IMR-90 (cell line): ENCODE data around the gene PRAMEF17. TPM values are rescaled to one million over a fixed set of nuclear protein-coding genes. Genes with fewer than 3 reads are reported as not detected.
"Not testable (repeated sequence)": the region's sequence is repeated elsewhere in the genome, so short reads cannot be mapped to it uniquely, and the experiment has no call there.

Experiments used
- ATAC-seq: fragments of 200-7000 bp; cut with Tn5 transposase; 2 replicates; pipeline ENCODE4 v1.9.1; 2020; ENCODE audit warnings: low read depth, mild to moderate bottlenecking, moderate library complexity
- BruUV-seq: library from RNA; stranded (reverse); fragments of 400-500 nt; replicated peaks from 2 replicates; lab custom pipeline; 2021; lab: Mats Ljungman, UMichigan
- CTCF ChIA-PET: fragments of 300-600 bp; formaldehyde crosslinking; extraction: SDS; loops from one replicate; lab custom pipeline; 2021; ENCODE audit warnings: antibody characterized with exemption; lab: Yijun Ruan, JAX
- POLR2A ChIA-PET: fragments of 300-600 bp; sonication (Branson Sonifier 250); formaldehyde crosslinking; loops from one replicate; lab custom pipeline; 2022; ENCODE audit warnings: antibody characterized with exemption; ENCODE audit not compliant: unreplicated experiment; lab: Charles Lee
- DNase-seq: peaks from one replicate; pipeline ENCODE4 v3.0.0; 2013
- H2AFZ ChIP-seq: replicated peaks from 2 replicates; pipeline ENCODE3; 2013; ENCODE audit warnings: low read length, mild to moderate bottlenecking; ENCODE audit not compliant: poor library complexity
- H2AK5ac ChIP-seq: 2 replicates; pipeline ENCODE4 v1.6.1; 2013; ENCODE audit warnings: low read depth, low read length, inconsistent platforms
- H2AK9ac ChIP-seq: replicated peaks from 2 replicates; pipeline ENCODE3; 2013; ENCODE audit warnings: mild to moderate bottlenecking, low read depth, low read length, moderate library complexity; ENCODE audit not compliant: poor library complexity
- H2BK120ac ChIP-seq: 2 replicates; pipeline ENCODE4 v1.6.1; 2013; ENCODE audit warnings: low read depth, low read length, inconsistent platforms
- H2BK15ac ChIP-seq: 3 replicates; pipeline ENCODE4 v1.6.1; 2013; ENCODE audit warnings: low read depth, low read length, inconsistent platforms
- H2BK20ac ChIP-seq: 2 replicates; pipeline ENCODE4 v1.6.1; 2013; ENCODE audit warnings: low read depth, mild to moderate bottlenecking, inconsistent platforms, low read length, moderate library complexity
- H2BK5ac ChIP-seq: 2 replicates; pipeline ENCODE4 v1.6.1; 2013; ENCODE audit warnings: mild to moderate bottlenecking, low read depth, low read length, inconsistent platforms; ENCODE audit not compliant: poor library complexity, severe bottlenecking
- H3K14ac ChIP-seq: replicated peaks from 2 replicates; pipeline ENCODE4 v1.6.1; 2013; ENCODE audit warnings: low read depth, low read length, inconsistent platforms
- H3K18ac ChIP-seq: 2 replicates; pipeline ENCODE4 v1.6.1; 2013; ENCODE audit warnings: low read depth, low read length, control low read depth
- H3K23ac ChIP-seq: 2 replicates; pipeline ENCODE4 v1.6.1; 2013; ENCODE audit warnings: low read depth, low read length, inconsistent platforms
- H3K27ac ChIP-seq: 2 replicates; pipeline ENCODE4 v1.5.1; 2013; ENCODE audit warnings: mild to moderate bottlenecking, control low read depth, low read length; ENCODE audit not compliant: insufficient read depth
- H3K27me3 ChIP-seq: 2 replicates; pipeline ENCODE4 v1.6.1; 2013; ENCODE audit warnings: low read length; ENCODE audit not compliant: control insufficient read depth, insufficient read depth
- H3K36me3 ChIP-seq: 2 replicates; pipeline ENCODE4 v1.6.1; 2013; ENCODE audit warnings: low read length, mixed read lengths; ENCODE audit not compliant: control insufficient read depth, insufficient read depth
- H3K4ac ChIP-seq: 2 replicates; pipeline ENCODE4 v1.6.1; 2013; ENCODE audit warnings: low read depth, low read length, inconsistent platforms
- H3K4me1 ChIP-seq: 2 replicates; pipeline ENCODE4 v1.6.1; 2013; ENCODE audit warnings: low read length, mixed read lengths; ENCODE audit not compliant: control insufficient read depth, insufficient read depth
- H3K4me2 ChIP-seq: 2 replicates; pipeline ENCODE4 v1.6.1; 2013; ENCODE audit warnings: low read depth, mild to moderate bottlenecking, control low read depth, low read length, moderate library complexity
- H3K4me3 ChIP-seq: 2 replicates; pipeline ENCODE4 v1.5.1; 2013; ENCODE audit warnings: low read depth, mild to moderate bottlenecking, control low read depth, low read length, moderate library complexity; ENCODE audit not compliant: insufficient read depth
- H3K56ac ChIP-seq: 2 replicates; pipeline ENCODE4 v1.6.1; 2013; ENCODE audit warnings: low read length, inconsistent platforms; ENCODE audit not compliant: insufficient read depth; ENCODE audit errors: extremely low read depth
- H3K79me1 ChIP-seq, 2 experiments: 2 replicates each; pipeline ENCODE4 v1.6.1; 2013; ENCODE audit warnings: low read length in 2 of 2, inconsistent platforms in 1 of 2, low read depth in 1 of 2
- H3K9ac ChIP-seq: 2 replicates; pipeline ENCODE4 v1.6.1; 2013; ENCODE audit warnings: low read depth, low read length, control low read depth
- H3K9me1 ChIP-seq: 2 replicates; pipeline ENCODE4 v1.6.1; 2013; ENCODE audit warnings: low read length, inconsistent platforms; ENCODE audit not compliant: insufficient read depth
- H3K9me3 ChIP-seq: 2 replicates; pipeline ENCODE4 v1.6.1; 2013; ENCODE audit warnings: low read length; ENCODE audit not compliant: control insufficient read depth, insufficient read depth
- H4K20me1 ChIP-seq: 2 replicates; pipeline ENCODE4 v1.6.1; 2013; ENCODE audit warnings: low read length, inconsistent platforms; ENCODE audit not compliant: insufficient read depth
- H4K5ac ChIP-seq: 2 replicates; pipeline ENCODE4 v1.6.1; 2013; ENCODE audit warnings: mild to moderate bottlenecking, low read depth, low read length, control low read depth
- H4K8ac ChIP-seq, 2 experiments: 2 replicates each; pipeline ENCODE4 v1.6.1; 2013; ENCODE audit warnings: low read depth in 2 of 2, low read length in 2 of 2, control low read depth in 1 of 2, inconsistent platforms in 1 of 2
- H4K91ac ChIP-seq: 2 replicates; pipeline ENCODE4 v1.6.1; 2013; ENCODE audit warnings: low read depth, low read length, inconsistent platforms; ENCODE audit not compliant: insufficient read depth
- WGBS, 2 experiments: methylation state at CpG; one replicate each; pipeline versions ENCODE4 v1.1.5 to v1.1.7; 2013; ENCODE audit warnings: missing lambda C conversion rate in 2 of 2; ENCODE audit not compliant: insufficient read length in 1 of 2; ENCODE audit errors: extremely low coverage in 2 of 2; 5-methylcytosine and 5-hydroxymethylcytosine counted together
- dilution Hi-C: fragments of 300-500 bp; cut with HindIII; formaldehyde crosslinking; loops from one replicate; pipeline ENCODE4 v1.14.3; 2018; ENCODE audit warnings: low sequenced_read_pairs; ENCODE audit not compliant: unreplicated experiment
- in situ Hi-C: fragments of 300-500 bp; cut with MboI; formaldehyde crosslinking; loops from 3 replicates; pipeline ENCODE4 v1.14.3; 2019; ENCODE audit warnings: low sequenced_read_pairs, inconsistent platforms, mixed read lengths
- intact Hi-C: fragments of 100-400 bp; cut with micrococcal nuclease; formaldehyde crosslinking; loops from 2 replicates; pipeline ENCODE4 v1.10.0; 2022
- polyA plus RNA-seq, 3 experiments: library from polyadenylated mRNA; depleted of rRNA; stranded (reverse); fragments of >200 nt; gene quantifications; 2 replicates each; pipeline ENCODE4 v1.2.3, GENCODE V29; 2012; ENCODE audit warnings: low replicate concordance in 1 of 3
- total RNA-seq: library from RNA; depleted of rRNA; stranded (reverse); fragments of >200 nt; gene quantifications from 2 replicates; pipeline ENCODE4 v1.2.3, GENCODE V29; 2012

PRAMEF17 gene
- total and polyA plus RNA-seq, 2 of the 4 experiments (the other 2 are of a cell fraction): not detected

DNA sequence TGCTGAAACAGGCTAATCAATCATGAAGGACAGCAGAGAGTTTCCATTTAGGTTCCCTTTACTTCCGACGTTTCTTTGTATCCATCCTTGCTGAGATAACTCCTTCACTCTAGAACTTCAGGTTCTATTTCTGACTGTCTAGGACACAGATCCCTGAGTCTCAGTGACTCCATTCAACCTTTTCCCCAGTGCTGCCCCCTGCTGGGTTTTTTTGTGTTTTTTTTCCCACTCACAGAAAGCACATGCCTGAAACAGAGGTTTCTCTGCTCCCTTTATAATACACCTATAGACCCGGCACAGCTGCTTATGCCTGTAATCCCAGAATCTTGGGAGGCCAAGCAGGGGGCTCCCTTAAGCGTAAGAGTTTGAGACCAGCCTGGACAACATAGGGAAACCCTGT lies 20.9 kb upstream of the PRAMEF17 start:
- H2AK5ac ChIP-seq, POLR2A ChIA-PET, H3K4me2 ChIP-seq, H3K4me3 ChIP-seq, H3K9me1 ChIP-seq, H3K18ac ChIP-seq, H2BK5ac ChIP-seq, H2BK20ac ChIP-seq, H3K36me3 ChIP-seq, H4K8ac ChIP-seq, H3K27ac ChIP-seq, H3K4ac ChIP-seq, intact Hi-C loops, ATAC-seq, H4K5ac ChIP-seq, H3K23ac ChIP-seq, H3K14ac ChIP-seq, H3K27me3 ChIP-seq, in situ Hi-C loops, H4K91ac ChIP-seq, H3K56ac ChIP-seq, H2BK120ac ChIP-seq, CTCF ChIA-PET, H3K9ac ChIP-seq, H3K79me1 ChIP-seq, BruUV-seq, H2AK9ac ChIP-seq, DNase-seq, H3K4me1 ChIP-seq, dilution Hi-C loops, H2AFZ ChIP-seq, H4K20me1 ChIP-seq, H2BK15ac ChIP-seq: not testable (repeated sequence)
- 60% methylated on average over 1 of the region's 4 CpGs; no CpG with 5 or more reads in 1 of the 2 experiments for WGBS, 2 experiments
- peaks cover 10% of the 10 kb centered on the region for H3K9me3 ChIP-seq

GRCh38 chr1:13378983-13379382 lies 10.4 kb upstream of the PRAMEF17 start:
- CTCF ChIA-PET, POLR2A ChIA-PET, H3K18ac ChIP-seq, BruUV-seq, dilution Hi-C loops, H3K36me3 ChIP-seq, H2BK20ac ChIP-seq, intact Hi-C loops, H3K9me3 ChIP-seq, H3K4ac ChIP-seq, H2AFZ ChIP-seq, H3K27ac ChIP-seq, H2BK5ac ChIP-seq, H3K56ac ChIP-seq, ATAC-seq, H4K5ac ChIP-seq, DNase-seq, H3K27me3 ChIP-seq, H2BK120ac ChIP-seq, H2BK15ac ChIP-seq, H3K23ac ChIP-seq, H4K20me1 ChIP-seq, H3K4me2 ChIP-seq, H2AK9ac ChIP-seq, H3K9me1 ChIP-seq, H3K14ac ChIP-seq, H3K9ac ChIP-seq, H3K4me3 ChIP-seq, H4K8ac ChIP-seq, in situ Hi-C loops, H3K4me1 ChIP-seq, H3K79me1 ChIP-seq, H2AK5ac ChIP-seq, H4K91ac ChIP-seq: not testable (repeated sequence)
- WGBS, 2 experiments: no CpG with 5 or more reads among the region's 3 CpGs
